K562 (cell line): ENCODE results near the gene SREBF1. TPM values are rescaled to one million over a fixed set of nuclear protein-coding genes. Genes with fewer than 3 reads are reported as not detected.

Experiments
- CHD2 ChIP-seq: IDR thresholded peaks from 2 replicates; pipeline ENCODE4 v1.6.1; 2011; ENCODE audit warnings: low read depth, low read length
- ELK1 ChIP-seq: sonication (generic); formaldehyde crosslinking; IDR thresholded peaks from 2 replicates; pipeline ENCODE4 v1.8.1; 2022; ENCODE audit warnings: missing genetic modification reagents
- GTF2A2 ChIP-seq: IDR thresholded peaks from 2 replicates; pipeline ENCODE4 v1.6.1; 2016; ENCODE audit warnings: mild to moderate bottlenecking, missing genetic modification characterization, missing compliant biosample characterization
- HNRNPK ChIP-seq: fragments of 200-400 bp; formaldehyde crosslinking; IDR thresholded peaks from one replicate; pipeline ENCODE4 v1.6.1; 2018; ENCODE audit warnings: mild to moderate bottlenecking, low read depth, low read length; ENCODE audit not compliant: poor library complexity, severe bottlenecking
- JUN ChIP-seq, 2 experiments: sonication (generic) in 1 of 2; formaldehyde crosslinking in 1 of 2; IDR thresholded peaks; 2 replicates each; pipeline versions ENCODE4 v1.6.1 to v1.8.0; 2012 to 2022; ENCODE audit warnings: borderline replicate concordance in 2 of 2, mild to moderate bottlenecking in 2 of 2, improper control_type of control experiment in 1 of 2, low read depth in 1 of 2, low read length in 1 of 2, missing genetic modification reagents in 1 of 2
- NFATC3 ChIP-seq: fragments of 450-650 bp; IDR thresholded peaks from 2 replicates; pipeline ENCODE4 v1.6.1; 2017; ENCODE audit warnings: mild to moderate bottlenecking
- NFIX ChIP-seq: fragments of 250-450 bp; sonication (Bioruptor Pico); IDR thresholded peaks from 2 replicates; pipeline ENCODE4 v1.4.0; 2020; ENCODE audit warnings: low read depth, mild to moderate bottlenecking, moderate library complexity
- REST ChIP-seq, 2 experiments: fragments of 450-650 bp; formaldehyde crosslinking in 1 of 2; IDR thresholded peaks; 2 replicates each; pipeline versions ENCODE4 v1.4.0 to v1.6.1; 2014 to 2020; ENCODE audit warnings: mild to moderate bottlenecking in 2 of 2, borderline replicate concordance in 1 of 2, low read depth in 1 of 2
- TFAP4 ChIP-seq: sonication (generic); formaldehyde crosslinking; IDR thresholded peaks from 2 replicates; pipeline ENCODE4 v1.8.0; 2022; ENCODE audit warnings: missing genetic modification reagents, mild to moderate bottlenecking, moderate library complexity, borderline replicate concordance
- ZNF263 ChIP-seq: sonication (generic); formaldehyde crosslinking; IDR thresholded peaks from 2 replicates; pipeline ENCODE4 v1.8.0; 2022; ENCODE audit warnings: mild to moderate bottlenecking, missing genetic modification reagents, borderline replicate concordance
- polyA plus RNA-seq, 8 experiments: library from polyadenylated mRNA; depleted of rRNA in 4 of 8; stranded (reverse) in 5 of 8; unstranded in 3 of 8; fragments of >200 nt; fragmentation: Nextera tagmentation in 2 of 8; fragmentation: Illumina TruSeq in 1 of 8; extraction: Ambion mirVana in 2 of 8; extraction: Trizol in 1 of 8; gene quantifications; 2 replicates each; pipeline versions ENCODE4 v1.2.1 to v1.2.3, GENCODE V29; 2011 to 2014; ENCODE audit warnings: inconsistent platforms in 1 of 8, missing spikeins in 1 of 8
- total RNA-seq, 7 experiments: library from RNA; depleted of rRNA in 6 of 7; stranded (reverse); fragments of >200 nt in 6 of 7; fragmentation: Illumina TruSeq in 2 of 7; extraction: Trizol in 2 of 7; gene quantifications; 2 replicates each; pipeline versions ENCODE4 v1.2.1 to v1.2.3, GENCODE V29; 2011 to 2021; ENCODE audit warnings: low replicate concordance in 1 of 7

Gene SREBF1
- total and polyA plus RNA-seq, 9 of the 15 experiments (the other 6 are each of a cell fraction or from before 2014, with no cell fraction given) = 1.6 to 169 (median 69.4) TPM

GRCh38 chr17:17859909-17860765, 23.4 kb upstream of the SREBF1 start (continued):
- TF ChIP-seq JUN (IDR thresholded peaks at IDR 0.05; ENCODE audit: borderline replicate concordance, low read depth, low read length) (peak; percentile 33; the same call in 1 of the 2 replicates), JUN (CRISPR knock-in tag; IDR thresholded peaks at IDR 0.05; ENCODE audit: borderline replicate concordance) (no peak), CHD2 (no peak), REST (IDR thresholded peaks at IDR 0.05; ENCODE audit: borderline replicate concordance) (peak; percentile 92), REST (CRISPR knock-in tag; IDR thresholded peaks at IDR 0.05; ENCODE audit: low read depth) (no peak), ELK1 (CRISPR knock-in tag) (no peak), NFATC3 (no peak), NFIX (CRISPR knock-in tag) (no peak), TFAP4 (CRISPR knock-in tag) (peak; percentile 70; the same call in 1 of the 2 replicates), HNRNPK (no peak), ZNF263 (CRISPR knock-in tag) (0 out of 2 replicates have a peak, but pooled peaks have one; percentile 40), GTF2A2 (tag) (no peak)
